T-helper 17 cell (primary cell): ENCODE measurements around the gene SNX27. TPM values are rescaled to one million over a fixed set of nuclear protein-coding genes. Genes with fewer than 3 reads are reported as not detected.

Experiments
- ATAC-seq: fragments of 150-1000 bp; cut with Tn5 transposase; 2 replicates; pipeline ENCODE4 v1.10.0; 2021; ENCODE audit warnings: mild to moderate bottlenecking, moderate library complexity
- DNase-seq, 3 donors: peaks; one replicate each; pipeline versions ENCODE4 v3.0.0 to v3.0.0-alpha.2; 2020 to 2021
- H3K9me3 ChIP-seq: one replicate; pipeline ENCODE4 v1.7.0; 2013; ENCODE audit warnings: low read length, mild to moderate bottlenecking; ENCODE audit not compliant: control insufficient read depth, poor library complexity, severe bottlenecking
- H3K27ac Mint-ChIP-seq: one replicate; pipeline ENCODE4 v1.8.0; 2022; ENCODE audit warnings: mild to moderate bottlenecking, moderate library complexity, mixed read lengths
- H3K27me3 Mint-ChIP-seq: one replicate; pipeline ENCODE4 v1.8.0; 2022; ENCODE audit warnings: mixed read lengths
- H3K36me3 Mint-ChIP-seq: one replicate; pipeline ENCODE4 v1.8.0; 2022; ENCODE audit warnings: low read depth, mixed read lengths
- H3K4me1 Mint-ChIP-seq: one replicate; pipeline ENCODE4 v1.8.0; 2022; ENCODE audit warnings: mild to moderate bottlenecking, mixed read lengths
- H3K4me3 Mint-ChIP-seq: one replicate; pipeline ENCODE4 v1.8.0; 2022; ENCODE audit warnings: mild to moderate bottlenecking, moderate library complexity, mixed read lengths
- total RNA-seq, 4 donors: library from RNA in 2 of 4; stranded (reverse) in 2 of 4; gene quantifications; one replicate each; pipeline ENCODE4 v1.2.3 and lab custom pipeline; 2022 to 2026

SNX27 gene
- total RNA-seq (10 to 100 TPM; 19.6 to 22.8 TPM), total RNA-seq (lab: John Stamatoyannopoulos, UW) (52.4 to 75.7 reads per million in 2 donors)

- Mint-ChIP-seq H3K4me1 (peaks cover 32% of the 10 kb centered on the region), H3K27ac (peak within 1 kb of the TSS; percentile 86), H3K27me3 (peaks cover 11% of the 10 kb centered on the region), H3K4me3 (peak within 1 kb of the TSS; percentile 99), H3K36me3 (peaks cover 9% of the 10 kb centered on the region)
- peak; percentile 68 to 80 (median 76) for DNase-seq
- H3K9me3 ChIP-seq: no peaks in the 10 kb centered on the region
- ATAC-seq: peak; percentile 97
These were observed at the start of gene SNX27 for GRCh38 chr1:151611832-151612500. TSS of gene SNX27 (plus strand) at chr1:151612050. CDS start at chr1:151612202, 152 bp downstream.

- Mint-ChIP-seq H3K36me3 (peaks cover 6% of the 10 kb centered on the region), H3K4me3 (no peak overlapping the region), H3K27me3 (peaks cover 6% of the 10 kb centered on the region), H3K4me1 (peaks cover 4% of the 10 kb centered on the region), H3K27ac (no peak overlapping the region)
- DNase-seq (no peak), ATAC-seq (no peak)
- H3K9me3 ChIP-seq: no peaks in the 10 kb centered on the region
These were observed 49.2 kb upstream of the SNX27 start for GRCh38 chr1:151562661-151563060.

- H3K4me3 Mint-ChIP-seq: no peak overlapping the region
- ATAC-seq: no peak
These were observed 48.5 kb upstream of the SNX27 start for GRCh38 chr1:151563376-151563775.

GRCh38 chr1:151565502-151566189, 46.2 kb upstream of the SNX27 start:
- Mint-ChIP-seq H3K4me3 (no peak overlapping the region), H3K4me1 (peaks cover 5% of the 10 kb centered on the region), H3K27me3 (no peaks in the 10 kb centered on the region), H3K27ac (peak overlapping the region; percentile 65), H3K36me3 (no peaks in the 10 kb centered on the region)
- DNase-seq: no peak
- H3K9me3 ChIP-seq: no peaks in the 10 kb centered on the region
- ATAC-seq: no peak

More at GRCh38 chr1:151563376-151563775, 48.5 kb upstream of the SNX27 start:
- H3K36me3 Mint-ChIP-seq: peaks cover 6% of the 10 kb centered on the region
- peaks cover 7% of the 10 kb centered on the region for H3K4me1 Mint-ChIP-seq
- peaks cover 6% of the 10 kb centered on the region for H3K27me3 Mint-ChIP-seq
- no peak for DNase-seq
- no peak overlapping the region for H3K27ac Mint-ChIP-seq
- no peaks in the 10 kb centered on the region for H3K9me3 ChIP-seq

- ATAC-seq (peak; percentile 92), DNase-seq (peak in 1 of 3 donors; percentile 19)
- Mint-ChIP-seq H3K36me3 (no peaks in the 10 kb centered on the region), H3K27ac (peak overlapping the region; percentile 81), H3K27me3 (no peaks in the 10 kb centered on the region), H3K4me3 (no peak overlapping the region), H3K4me1 (peaks cover 5% of the 10 kb centered on the region)
- H3K9me3 ChIP-seq: no peaks in the 10 kb centered on the region
These were observed 43.2 kb upstream of the SNX27 start for GRCh38 chr1:151568626-151569088.

GRCh38 chr1:151570819-151571218, 41.0 kb upstream of the SNX27 start:
- H3K9me3 ChIP-seq: no peaks in the 10 kb centered on the region
- ATAC-seq: no peak
- H3K36me3 Mint-ChIP-seq: peaks cover 3% of the 10 kb centered on the region
- H3K27me3 Mint-ChIP-seq: no peaks in the 10 kb centered on the region
- no peak for DNase-seq
- H3K4me3 Mint-ChIP-seq: no peak overlapping the region
- H3K4me1 Mint-ChIP-seq: peaks cover 7% of the 10 kb centered on the region
- peak overlapping the region; percentile 27 for H3K27ac Mint-ChIP-seq

- no peak for DNase-seq
These were observed 37.0 kb upstream of the SNX27 start for GRCh38 chr1:151574575-151575529.

GRCh38 chr1:151577173-151577572, 34.7 kb upstream of the SNX27 start:
- peaks cover 2% of the 10 kb centered on the region for H3K4me1 Mint-ChIP-seq
- DNase-seq (no peak), ATAC-seq (no peak)
- H3K27me3 Mint-ChIP-seq: no peaks in the 10 kb centered on the region
- no peak overlapping the region for H3K27ac Mint-ChIP-seq
- no peak overlapping the region for H3K4me3 Mint-ChIP-seq
- no peaks in the 10 kb centered on the region for H3K9me3 ChIP-seq
- H3K36me3 Mint-ChIP-seq: peaks cover 7% of the 10 kb centered on the region

More at GRCh38 chr1:151574575-151575529, 37.0 kb upstream of the SNX27 start:
- no peaks in the 10 kb centered on the region for H3K9me3 ChIP-seq
- peaks cover 7% of the 10 kb centered on the region for H3K36me3 Mint-ChIP-seq
- no peak overlapping the region for H3K27ac Mint-ChIP-seq
- no peak for ATAC-seq
- peaks cover 2% of the 10 kb centered on the region for H3K4me1 Mint-ChIP-seq
- no peak overlapping the region for H3K4me3 Mint-ChIP-seq
- no peaks in the 10 kb centered on the region for H3K27me3 Mint-ChIP-seq

GRCh38 chr1:151578941-151579340, 32.9 kb upstream of the SNX27 start:
- no peak for ATAC-seq
- H3K27me3 Mint-ChIP-seq: no peaks in the 10 kb centered on the region
- H3K27ac Mint-ChIP-seq: no peak overlapping the region

GRCh38 chr1:151579436-151580225, 32.2 kb upstream of the SNX27 start:
- Mint-ChIP-seq H3K4me1 (peaks cover 6% of the 10 kb centered on the region), H3K27me3 (no peaks in the 10 kb centered on the region), H3K27ac (no peak overlapping the region), H3K4me3 (no peak overlapping the region), H3K36me3 (peaks cover 7% of the 10 kb centered on the region)
- H3K9me3 ChIP-seq: no peaks in the 10 kb centered on the region
- DNase-seq (no peak), ATAC-seq (no peak)

More at GRCh38 chr1:151578941-151579340, 32.9 kb upstream of the SNX27 start:
- Mint-ChIP-seq H3K4me3 (no peak overlapping the region), H3K36me3 (peaks cover 7% of the 10 kb centered on the region), H3K4me1 (peaks cover 2% of the 10 kb centered on the region)
- H3K9me3 ChIP-seq: no peaks in the 10 kb centered on the region
- DNase-seq: no peak

GRCh38 chr1:151581451-151581850, 30.4 kb upstream of the SNX27 start:
- Mint-ChIP-seq H3K27me3 (no peaks in the 10 kb centered on the region), H3K4me1 (peaks cover 3% of the 10 kb centered on the region), H3K27ac (no peak overlapping the region), H3K4me3 (no peak overlapping the region), H3K36me3 (peaks cover 2% of the 10 kb centered on the region)
- no peaks in the 10 kb centered on the region for H3K9me3 ChIP-seq
- ATAC-seq (no peak), DNase-seq (no peak)

GRCh38 chr1:151581921-151582320, 29.9 kb upstream of the SNX27 start:
- H3K4me1 Mint-ChIP-seq: peaks cover 5% of the 10 kb centered on the region
- H3K36me3 Mint-ChIP-seq: peaks cover 2% of the 10 kb centered on the region
- no peaks in the 10 kb centered on the region for H3K9me3 ChIP-seq
- no peak overlapping the region for H3K4me3 Mint-ChIP-seq
- H3K27ac Mint-ChIP-seq: no peak overlapping the region
- H3K27me3 Mint-ChIP-seq: no peaks in the 10 kb centered on the region
- ATAC-seq (no peak), DNase-seq (no peak)
